KOPT-K1 (cell line): ENCODE measurements around the gene FREY1.
A peak's percentile ranks its signal among the peaks of the same experiment; 100 is the strongest.

Source experiments
- H3K27ac ChIP-seq: fragments of 200-600 bp; sonication (generic); 2 replicates; pipeline ENCODE4 v1.5.1; 2016; ENCODE audit warnings: antibody characterized with exemption, mild to moderate bottlenecking, low read depth, low read length; ENCODE audit not compliant: poor library complexity, severe bottlenecking
- H3K36me3 ChIP-seq: fragments of 200-600 bp; sonication (generic); 2 replicates; pipeline ENCODE4 v1.5.1; 2017; ENCODE audit warnings: antibody characterized with exemption, mild to moderate bottlenecking, low read length, moderate library complexity; ENCODE audit not compliant: insufficient read depth
- H3K9me3 ChIP-seq: fragments of 200-600 bp; sonication (generic); 2 replicates; pipeline ENCODE4 v1.5.1; 2017; ENCODE audit warnings: antibody characterized with exemption, low read length, mild to moderate bottlenecking; ENCODE audit not compliant: insufficient read depth, poor library complexity, severe bottlenecking

FREY1 gene

DNA sequence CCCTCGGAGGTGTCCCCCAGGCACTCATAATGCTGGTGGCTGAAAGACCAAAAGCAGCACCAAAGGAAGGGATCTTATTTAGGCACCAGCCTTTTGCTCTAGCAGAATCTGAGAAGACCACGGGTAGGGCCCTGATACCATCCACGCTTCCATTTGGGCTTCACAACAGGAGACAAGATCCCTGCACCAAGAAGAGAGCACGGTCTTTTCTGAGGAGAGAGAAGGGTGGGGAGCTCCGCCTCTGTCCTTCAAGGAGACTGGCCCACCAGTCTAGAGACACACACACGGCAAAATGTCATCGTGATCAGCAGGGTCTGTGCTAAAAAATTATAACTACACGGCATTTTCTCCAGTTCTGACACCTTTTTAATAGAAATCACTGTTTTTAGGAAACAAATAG, 25.1 kb upstream of the FREY1 start:
- H3K36me3 ChIP-seq: peaks cover 48% of the 10 kb centered on the region
- H3K27ac ChIP-seq: no peak overlapping the region
- H3K9me3 ChIP-seq: no peaks in the 10 kb centered on the region

GRCh38 chr11:45931739-45932138, 24.7 kb upstream of the FREY1 start:
- peaks cover 44% of the 10 kb centered on the region for H3K36me3 ChIP-seq
- H3K9me3 ChIP-seq: no peaks in the 10 kb centered on the region
- H3K27ac ChIP-seq: no peak overlapping the region

DNA sequence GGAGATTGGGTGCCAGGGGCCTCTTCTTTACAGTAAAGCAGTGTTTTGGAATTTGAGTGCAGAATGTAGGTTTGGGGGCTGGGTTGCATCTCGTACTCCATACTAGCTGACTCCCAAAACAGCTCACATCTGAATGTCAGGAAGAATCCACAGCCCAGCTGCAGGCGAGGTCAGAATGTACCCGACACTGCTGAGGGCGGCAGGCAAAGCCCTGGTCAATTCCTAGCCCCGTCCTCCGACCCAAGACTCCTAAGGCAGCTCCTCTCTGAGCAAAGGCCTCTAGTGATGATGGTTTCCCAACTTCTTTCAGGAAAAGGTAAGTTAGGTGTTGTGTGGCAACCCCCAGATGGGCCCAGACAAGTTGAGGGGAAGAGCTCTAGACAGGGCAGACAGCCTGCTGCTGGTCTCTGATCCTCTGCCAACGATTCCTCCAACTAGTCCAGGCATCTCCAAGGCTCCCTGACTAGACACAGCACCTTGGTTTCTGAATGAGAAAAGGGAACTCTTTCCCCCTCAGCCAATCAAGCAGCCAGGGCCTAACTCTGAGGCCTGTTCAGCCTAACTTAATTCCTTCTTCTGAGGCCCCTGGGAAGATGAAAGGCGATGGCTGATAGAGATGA, 24.0 kb upstream of the FREY1 start:
- Histone ChIP-seq H3K9me3 (no peaks in the 10 kb centered on the region), H3K27ac (no peak overlapping the region), H3K36me3 (peaks cover 37% of the 10 kb centered on the region)

DNA sequence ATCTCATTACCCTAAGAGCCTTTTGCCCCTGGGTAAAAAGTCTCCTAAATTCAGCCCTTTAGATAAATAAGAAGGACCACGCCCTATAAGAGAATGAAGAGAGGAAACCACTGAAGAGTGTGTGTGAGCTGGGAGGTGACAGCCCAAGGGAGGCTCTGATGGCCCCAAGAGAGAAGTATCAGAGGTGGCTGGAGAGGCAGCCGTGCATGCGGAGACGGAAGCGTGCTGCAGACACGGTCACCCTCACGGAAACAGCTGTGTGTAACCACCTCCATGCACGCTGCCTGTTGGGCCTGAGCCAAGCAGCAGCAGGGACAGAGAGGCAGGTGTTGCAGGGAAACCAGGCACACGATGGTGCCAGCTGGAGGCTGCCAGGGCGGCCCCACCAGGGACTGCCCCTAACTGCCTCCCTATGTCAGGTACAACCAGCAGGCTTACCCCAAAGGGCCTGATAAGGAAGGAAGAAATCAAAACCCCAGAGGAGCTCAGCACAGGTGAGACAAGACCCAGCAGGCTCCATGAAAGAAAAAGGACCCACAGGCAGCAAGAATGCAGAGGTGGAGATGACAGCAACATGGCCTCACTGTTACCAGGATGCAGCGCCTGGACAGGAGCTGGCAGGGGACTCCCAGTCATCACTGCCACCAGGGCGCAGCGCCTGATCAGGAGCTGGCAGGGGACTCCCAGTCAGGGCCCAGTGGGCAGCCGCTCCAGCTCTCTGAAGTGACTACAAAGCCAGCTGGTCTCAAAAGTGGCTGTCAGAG, 23.1 kb upstream of the FREY1 start:
- no peak overlapping the region for H3K27ac ChIP-seq
- no peaks in the 10 kb centered on the region for H3K9me3 ChIP-seq
- peaks cover 29% of the 10 kb centered on the region for H3K36me3 ChIP-seq

DNA sequence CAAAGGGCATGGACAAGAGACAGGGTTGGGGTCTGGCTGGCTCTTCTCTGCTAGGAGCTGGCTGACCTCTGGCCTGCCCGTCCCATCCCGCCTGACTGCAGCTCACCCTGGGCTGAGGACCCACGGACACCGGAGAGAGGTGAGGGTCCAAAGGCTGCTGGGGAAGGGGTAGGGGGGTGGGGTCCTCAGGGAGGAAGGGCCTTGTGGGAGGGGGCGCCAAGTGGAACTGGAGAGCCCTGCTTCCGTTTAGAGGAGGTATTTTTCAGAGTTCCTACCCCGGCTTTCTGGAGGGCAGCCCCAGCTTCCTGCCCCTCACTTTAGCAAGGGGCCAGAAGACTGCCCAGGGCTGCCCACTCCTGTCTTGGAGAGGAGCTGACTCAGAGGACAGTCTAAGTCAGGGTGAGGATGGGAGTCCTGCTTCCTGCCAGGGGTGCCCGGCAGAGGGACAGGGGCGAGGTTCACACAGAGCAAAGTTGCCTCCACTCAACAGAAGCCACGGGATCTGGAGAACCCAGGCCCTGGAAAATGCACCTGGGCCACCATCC, 22.5 kb upstream of the FREY1 start:
- H3K9me3 ChIP-seq: no peaks in the 10 kb centered on the region
- H3K36me3 ChIP-seq: peaks cover 22% of the 10 kb centered on the region
- no peak overlapping the region for H3K27ac ChIP-seq

DNA sequence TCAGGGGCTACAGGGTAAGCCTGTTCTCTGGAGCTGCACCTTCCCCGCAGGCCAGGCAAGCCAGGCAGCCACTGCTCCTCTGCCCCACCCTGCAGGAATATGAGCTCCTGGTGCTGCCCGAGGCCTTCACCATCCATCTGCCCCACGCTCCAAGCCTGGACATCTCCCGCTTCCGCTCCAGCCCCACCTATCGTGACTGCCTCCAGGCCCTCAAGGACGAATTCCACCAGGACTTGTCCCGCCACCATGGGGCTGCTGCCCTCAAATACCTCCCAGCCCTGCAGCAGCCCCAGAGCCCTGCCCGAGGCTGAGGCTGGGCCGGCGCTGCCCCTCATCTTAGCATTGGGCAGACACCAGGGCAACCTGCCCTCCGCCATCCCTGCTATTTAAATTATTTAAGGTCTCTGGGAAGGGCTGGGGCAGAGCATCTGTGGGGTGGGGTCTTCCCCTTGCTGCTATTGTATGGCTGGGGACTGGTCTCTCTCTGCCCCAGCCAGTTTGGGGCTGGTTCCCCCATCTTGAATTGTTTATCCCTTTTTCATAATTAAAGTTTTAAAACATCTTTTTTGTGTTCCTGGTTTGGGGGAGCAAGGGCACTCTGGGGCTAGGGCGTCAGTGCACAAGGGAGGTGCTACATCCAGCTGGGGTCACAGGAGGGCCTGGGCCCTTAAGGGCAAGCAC, 21.6 kb upstream of the FREY1 start:
- Histone ChIP-seq H3K9me3 (no peaks in the 10 kb centered on the region), H3K27ac (no peak overlapping the region), H3K36me3 (peaks cover 13% of the 10 kb centered on the region)

- Histone ChIP-seq H3K27ac (no peak overlapping the region), H3K9me3 (no peaks in the 10 kb centered on the region), H3K36me3 (peaks cover 6% of the 10 kb centered on the region; the same call in 1 of the 2 replicates)
Observed at GRCh38 chr11:45927684-45928413, 20.8 kb upstream of the FREY1 start.

DNA sequence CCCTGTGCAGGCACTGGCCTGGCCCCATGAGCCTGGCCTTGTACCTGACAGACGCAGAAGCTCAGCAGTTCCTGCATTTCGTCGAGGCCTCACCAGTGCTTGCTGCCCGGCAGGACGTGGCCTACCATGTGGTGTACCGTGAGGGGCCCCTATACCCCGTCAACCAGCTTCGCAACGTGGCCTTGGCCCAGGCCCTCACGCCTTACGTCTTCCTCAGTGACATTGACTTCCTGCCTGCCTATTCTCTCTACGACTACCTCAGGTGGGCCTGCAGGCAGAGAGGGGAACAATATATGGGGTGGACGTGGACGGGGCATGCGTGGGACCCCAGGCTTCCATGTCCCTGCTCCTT, 20.2 kb upstream of the FREY1 start:
- peaks cover 5% of the 10 kb centered on the region; the same call in 1 of the 2 replicates for H3K36me3 ChIP-seq
- H3K27ac ChIP-seq: peak overlapping the region; percentile 20
- no peaks in the 10 kb centered on the region for H3K9me3 ChIP-seq

- Histone ChIP-seq H3K9me3 (no peaks in the 10 kb centered on the region), H3K27ac (peak overlapping the region; percentile 20), H3K36me3 (no peaks in the 10 kb centered on the region)
Observed at GRCh38 chr11:45926536-45927331, 19.7 kb upstream of the FREY1 start.

GRCh38 chr11:45926001-45926401, 18.9 kb upstream of the FREY1 start:
- H3K9me3 ChIP-seq: no peaks in the 10 kb centered on the region
- H3K36me3 ChIP-seq: no peaks in the 10 kb centered on the region
- no peak overlapping the region for H3K27ac ChIP-seq

DNA sequence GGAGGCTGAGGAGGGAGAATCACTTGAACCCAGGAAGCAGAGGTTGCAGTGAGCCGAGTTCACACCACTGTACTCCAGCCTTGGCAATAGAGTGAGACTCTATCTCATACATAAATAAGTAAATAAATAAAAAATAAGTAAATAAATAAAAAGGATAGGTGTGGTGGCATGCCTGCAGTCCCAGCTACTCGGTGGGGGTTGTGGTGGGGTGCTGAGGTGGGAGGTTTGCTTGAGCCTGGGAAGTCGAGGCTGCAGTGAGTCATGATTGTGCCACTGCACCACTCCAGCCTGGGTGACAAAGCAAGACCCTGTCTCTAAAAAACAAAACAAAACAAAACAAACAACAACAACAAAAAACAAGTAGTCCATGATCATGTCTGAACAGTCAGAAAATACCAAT, 18.5 kb upstream of the FREY1 start:
- no peaks in the 10 kb centered on the region for H3K36me3 ChIP-seq
- H3K9me3 ChIP-seq: no peaks in the 10 kb centered on the region
- no peak overlapping the region for H3K27ac ChIP-seq

DNA sequence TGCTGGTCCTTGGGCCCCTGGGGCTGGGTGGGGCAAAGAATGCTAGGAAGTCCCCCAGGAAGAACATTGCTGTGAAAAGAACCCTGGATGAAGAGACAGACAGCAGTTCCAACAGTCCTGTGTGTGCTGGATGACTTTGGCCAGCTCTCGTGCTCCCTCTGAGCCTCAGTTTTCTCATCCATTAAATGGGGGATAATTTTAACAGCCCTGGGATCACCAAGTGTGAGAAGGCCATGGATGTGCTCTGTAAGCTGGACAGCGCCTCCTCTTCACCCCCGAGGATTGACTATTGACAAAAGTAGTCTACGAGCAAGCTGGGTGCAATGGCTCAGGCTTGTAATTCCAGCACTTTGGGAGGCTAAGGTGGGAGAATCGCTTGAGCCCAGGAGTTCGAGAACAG, 17.9 kb upstream of the FREY1 start:
- no peaks in the 10 kb centered on the region for H3K36me3 ChIP-seq
- H3K27ac ChIP-seq: no peak overlapping the region
- no peaks in the 10 kb centered on the region for H3K9me3 ChIP-seq

DNA sequence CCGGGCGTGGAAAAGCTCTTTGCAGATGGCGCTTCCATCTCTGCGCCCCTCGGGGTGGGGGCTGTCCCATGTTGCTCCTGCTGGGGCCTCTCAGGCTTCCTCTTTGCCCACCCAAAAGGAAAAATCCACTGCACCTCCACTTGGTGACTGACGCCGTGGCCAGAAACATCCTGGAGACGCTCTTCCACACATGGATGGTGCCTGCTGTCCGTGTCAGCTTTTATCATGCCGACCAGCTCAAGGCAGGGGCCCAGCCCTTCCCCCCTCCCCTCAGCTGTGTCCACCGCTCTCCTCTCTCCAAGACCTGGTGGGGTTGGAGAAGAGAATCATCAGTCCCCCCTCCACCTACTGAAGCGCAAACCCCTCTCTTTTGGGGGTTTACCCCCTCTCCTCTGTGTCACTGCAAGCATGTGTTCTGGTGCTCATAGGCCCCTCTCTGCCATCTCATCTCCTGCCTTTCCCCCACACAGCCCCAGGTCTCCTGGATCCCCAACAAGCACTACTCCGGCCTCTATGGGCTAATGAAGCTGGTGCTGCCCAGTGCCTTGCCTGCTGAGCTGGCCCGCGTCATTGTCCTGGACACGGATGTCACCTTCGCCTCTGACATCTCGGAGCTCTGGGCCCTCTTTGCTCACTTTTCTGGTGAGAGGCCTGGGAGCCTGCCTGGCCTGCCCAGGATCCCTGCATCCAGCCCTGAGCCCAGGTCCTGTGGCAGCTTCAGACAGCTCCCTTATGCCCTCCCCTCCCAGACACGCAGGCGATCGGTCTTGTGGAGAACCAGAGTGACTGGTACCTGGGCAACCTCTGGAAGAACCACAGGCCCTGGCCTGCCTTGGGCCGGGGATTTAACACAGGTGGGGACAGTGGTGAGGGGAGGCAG, 17.2 kb upstream of the FREY1 start:
- H3K9me3 ChIP-seq: no peaks in the 10 kb centered on the region
- no peak overlapping the region for H3K27ac ChIP-seq
- H3K36me3 ChIP-seq: no peaks in the 10 kb centered on the region
